Measurements from ENCODE around the gene CD44. TPM values are rescaled to one million over a fixed set of nuclear protein-coding genes. Genes with fewer than 3 reads are reported as not detected.
"Not testable (repeated sequence)": the region's sequence is repeated elsewhere in the genome, so short reads cannot be mapped to it uniquely, and the experiment has no call there.

CD44 gene
- polyA plus RNA-seq, 1 donor = 31.1 TPM

GRCh38 chr11:35101223-35101622, 37.7 kb upstream of the CD44 start:
- no peak overlapping the region for H3K27ac ChIP-seq (ENCODE audit: low read length)
- no peaks in the 10 kb centered on the region for H3K4me1 ChIP-seq (ENCODE audit: control insufficient read depth, insufficient read depth, low read length)
- no peak overlapping the region for H3K4me3 ChIP-seq (ENCODE audit: low read length)
- no peaks in the 10 kb centered on the region for H3K9me3 ChIP-seq (ENCODE audit: control insufficient read depth, low read depth, low read length)
- no peak for DNase-seq
- peaks cover 6% of the 10 kb centered on the region for H3K27me3 ChIP-seq (ENCODE audit: control insufficient read depth, insufficient read depth, low read length)
- no CpG with 5 or more reads among the region's 3 CpGs for WGBS (ENCODE audit: insufficient coverage, low lambda C conversion rate)
- no peaks in the 10 kb centered on the region for H3K36me3 ChIP-seq (ENCODE audit: control insufficient read depth, insufficient read depth, low read length)

- H3K4me1 ChIP-seq (ENCODE audit: control insufficient read depth, insufficient read depth, low read length) = no peaks in the 10 kb centered on the region
- DNase-seq = no peak
- H3K36me3 ChIP-seq (ENCODE audit: control insufficient read depth, insufficient read depth, low read length) = no peaks in the 10 kb centered on the region
- H3K9me3 ChIP-seq (ENCODE audit: control insufficient read depth, low read depth, low read length) = no peaks in the 10 kb centered on the region
- H3K27me3 ChIP-seq (ENCODE audit: control insufficient read depth, insufficient read depth, low read length) = peaks cover 6% of the 10 kb centered on the region
- no CpG with 5 or more reads among the region's 2 CpGs for WGBS (ENCODE audit: insufficient coverage, low lambda C conversion rate)
- H3K27ac ChIP-seq (ENCODE audit: low read length) = no peak overlapping the region
- H3K4me3 ChIP-seq (ENCODE audit: low read length) = no peak overlapping the region
Measured at GRCh38 chr11:35102267-35102666, 36.7 kb upstream of the CD44 start.

DNA sequence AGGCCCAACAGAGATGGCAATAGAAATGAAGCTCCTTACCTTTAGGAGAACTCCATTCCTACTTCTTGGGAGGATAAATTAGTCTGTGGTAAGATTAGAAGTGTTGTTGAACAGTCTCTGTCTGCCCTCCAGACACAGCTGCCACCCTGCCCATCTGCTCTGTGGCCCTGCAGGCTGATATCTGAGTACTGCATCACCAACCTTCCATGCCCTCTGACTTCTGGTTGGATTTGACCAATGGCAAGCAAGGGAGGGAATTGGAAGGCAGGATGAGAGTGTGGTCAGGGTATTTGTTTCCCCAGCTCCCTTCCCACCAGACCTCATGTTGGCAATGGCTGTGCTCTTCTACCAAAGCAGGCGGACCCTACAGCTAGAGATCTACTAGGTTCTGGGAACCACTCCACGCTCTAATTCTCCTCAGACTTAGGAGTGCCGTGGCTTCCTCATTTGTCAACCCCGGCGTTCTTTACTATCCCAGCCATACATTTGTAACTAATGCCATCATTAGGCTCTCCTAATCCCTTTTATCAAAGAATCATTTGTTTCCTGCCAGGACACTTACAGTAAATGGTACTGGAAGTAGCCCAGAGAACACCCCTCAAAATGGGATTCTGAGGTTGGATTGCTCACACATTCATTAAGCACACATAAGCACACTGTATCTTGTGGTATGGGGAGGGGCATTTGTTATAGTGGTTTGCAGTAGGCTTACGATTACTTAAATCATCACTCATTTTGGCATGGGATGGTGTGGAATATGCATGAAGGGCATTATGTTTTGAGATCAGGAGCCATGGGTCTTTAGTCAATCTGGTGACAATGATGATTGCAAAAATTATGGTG, 35.4 kb upstream of the CD44 start:
- Histone ChIP-seq H3K4me1 (ENCODE audit: control insufficient read depth, insufficient read depth, low read length) (no peaks in the 10 kb centered on the region), H3K27ac (ENCODE audit: low read length) (no peak overlapping the region), H3K27me3 (ENCODE audit: control insufficient read depth, insufficient read depth, low read length) (peaks cover 6% of the 10 kb centered on the region), H3K4me3 (ENCODE audit: low read length) (no peak overlapping the region), H3K36me3 (ENCODE audit: control insufficient read depth, insufficient read depth, low read length) (no peaks in the 10 kb centered on the region), H3K9me3 (ENCODE audit: control insufficient read depth, low read depth, low read length) (no peaks in the 10 kb centered on the region)
- no peak for DNase-seq
- no CpG with 5 or more reads among the region's 6 CpGs for WGBS (ENCODE audit: insufficient coverage, low lambda C conversion rate)

- Histone ChIP-seq H3K9me3 (ENCODE audit: control insufficient read depth, low read depth, low read length) (no peaks in the 10 kb centered on the region), H3K36me3 (ENCODE audit: control insufficient read depth, insufficient read depth, low read length) (no peaks in the 10 kb centered on the region), H3K4me1 (ENCODE audit: control insufficient read depth, insufficient read depth, low read length) (no peaks in the 10 kb centered on the region), H3K27me3 (ENCODE audit: control insufficient read depth, insufficient read depth, low read length) (peaks cover 6% of the 10 kb centered on the region), H3K27ac (ENCODE audit: low read length) (no peak overlapping the region), H3K4me3 (ENCODE audit: low read length) (no peak overlapping the region)
- WGBS (ENCODE audit: insufficient coverage, low lambda C conversion rate) = no CpG with 5 or more reads among the region's 2 CpGs
- DNase-seq = no peak
Measured at GRCh38 chr11:35104655-35105054, 34.3 kb upstream of the CD44 start.

DNA sequence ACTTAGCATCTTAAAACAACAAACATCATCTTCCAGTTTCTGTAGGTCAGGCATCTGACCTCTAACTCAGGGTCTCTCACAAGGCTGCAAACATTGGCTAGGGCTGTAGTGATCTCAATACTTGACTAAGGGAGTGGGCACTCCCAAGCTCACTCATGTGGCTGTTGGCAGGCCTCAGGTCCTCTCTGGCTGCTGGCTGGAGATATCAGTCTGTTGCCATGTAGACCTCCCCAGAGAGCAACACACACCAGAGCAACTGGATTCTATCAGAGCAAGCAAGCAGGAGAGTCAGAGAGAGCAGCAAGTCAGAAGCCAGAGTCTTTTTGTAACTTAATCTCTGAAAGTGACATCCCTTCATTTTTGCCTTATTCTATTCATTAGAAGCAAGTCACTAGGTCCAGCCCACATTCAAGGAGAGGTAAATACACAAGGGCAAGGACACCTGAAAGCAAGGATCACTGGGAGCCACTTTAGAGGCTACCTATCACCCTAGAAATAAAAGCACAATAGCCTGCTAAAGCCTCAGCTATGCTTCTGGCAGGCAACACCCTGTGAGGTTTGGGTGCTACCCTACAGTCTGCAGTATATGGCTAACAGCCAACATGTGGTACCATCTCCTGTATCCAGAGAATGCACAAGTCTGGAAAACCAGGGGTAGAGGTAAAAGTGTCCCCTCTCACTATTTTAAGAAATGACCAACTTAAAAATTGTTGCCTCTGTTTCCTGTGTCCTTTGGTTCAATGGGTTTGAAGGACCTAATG, 33.5 kb upstream of the CD44 start:
- H3K27ac ChIP-seq (ENCODE audit: low read length) = no peak overlapping the region

GRCh38 chr11:35106595-35106994, 32.4 kb upstream of the CD44 start:
- no CpG with 5 or more reads among the region's 2 CpGs for WGBS (ENCODE audit: insufficient coverage, low lambda C conversion rate)
- Histone ChIP-seq H3K4me1 (ENCODE audit: control insufficient read depth, insufficient read depth, low read length) (no peaks in the 10 kb centered on the region), H3K27ac (ENCODE audit: low read length) (no peak overlapping the region), H3K4me3 (ENCODE audit: low read length) (no peak overlapping the region), H3K9me3 (ENCODE audit: control insufficient read depth, low read depth, low read length) (no peaks in the 10 kb centered on the region), H3K36me3 (ENCODE audit: control insufficient read depth, insufficient read depth, low read length) (no peaks in the 10 kb centered on the region), H3K27me3 (ENCODE audit: control insufficient read depth, insufficient read depth, low read length) (peaks cover 6% of the 10 kb centered on the region)
- no peak for DNase-seq

More for the DNA sequence above, 33.5 kb upstream of the CD44 start:
- Histone ChIP-seq H3K9me3 (ENCODE audit: control insufficient read depth, low read depth, low read length) (no peaks in the 10 kb centered on the region), H3K4me1 (ENCODE audit: control insufficient read depth, insufficient read depth, low read length) (no peaks in the 10 kb centered on the region), H3K27me3 (ENCODE audit: control insufficient read depth, insufficient read depth, low read length) (peaks cover 6% of the 10 kb centered on the region), H3K4me3 (ENCODE audit: low read length) (no peak overlapping the region), H3K36me3 (ENCODE audit: control insufficient read depth, insufficient read depth, low read length) (no peaks in the 10 kb centered on the region)
- no peak for DNase-seq

DNA sequence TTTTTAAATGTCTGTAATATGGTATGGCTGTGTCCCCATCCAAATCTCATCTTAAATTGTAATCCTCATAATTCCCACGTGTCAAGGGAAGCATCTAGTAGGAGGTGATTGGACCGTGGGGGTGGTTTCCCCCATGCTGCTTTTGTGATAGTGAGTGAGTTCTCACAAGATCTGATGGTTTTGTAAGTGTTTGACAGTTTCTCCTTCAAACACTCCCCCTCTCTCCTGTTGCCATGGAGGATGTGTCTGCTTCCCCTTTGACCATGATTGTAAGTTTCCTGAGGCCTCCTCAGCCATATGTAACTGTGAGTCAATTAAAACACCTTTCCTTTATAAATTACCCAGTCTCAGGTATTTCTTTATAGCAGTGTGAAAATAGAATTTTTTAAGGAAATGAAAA, 31.1 kb upstream of the CD44 start:
- WGBS (ENCODE audit: insufficient coverage, low lambda C conversion rate) = no CpG with 5 or more reads among the region's 2 CpGs
- Histone ChIP-seq H3K27me3 (ENCODE audit: control insufficient read depth, insufficient read depth, low read length) (peaks cover 6% of the 10 kb centered on the region), H3K27ac (ENCODE audit: low read length) (no peak overlapping the region), H3K4me1 (ENCODE audit: control insufficient read depth, insufficient read depth, low read length) (no peaks in the 10 kb centered on the region), H3K4me3 (ENCODE audit: low read length) (no peak overlapping the region), H3K9me3 (ENCODE audit: control insufficient read depth, low read depth, low read length) (no peaks in the 10 kb centered on the region), H3K36me3 (ENCODE audit: control insufficient read depth, insufficient read depth, low read length) (no peaks in the 10 kb centered on the region)
- DNase-seq = no peak

DNA sequence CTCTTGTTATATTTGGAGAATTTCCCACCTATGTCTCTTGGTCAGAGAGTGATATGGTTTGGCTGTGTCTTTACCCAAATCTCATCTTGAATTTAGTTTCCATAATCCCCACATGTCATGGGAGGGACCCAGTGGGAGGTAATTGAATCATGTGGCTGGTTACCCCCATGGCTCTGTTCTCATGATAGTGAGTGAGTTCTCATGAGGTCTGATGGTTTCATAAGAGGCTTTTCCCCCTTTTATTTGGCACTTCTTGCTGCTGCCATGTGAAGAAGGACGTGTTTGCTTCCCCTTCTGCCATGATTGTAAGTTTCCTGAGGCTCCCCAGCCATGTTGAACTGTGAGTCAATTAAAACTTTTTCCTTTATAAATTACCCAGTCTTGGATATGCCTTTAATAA, 30.6 kb upstream of the CD44 start:
- no CpG with 5 or more reads among the region's 1 CpG for WGBS (ENCODE audit: insufficient coverage, low lambda C conversion rate)
- H3K36me3 ChIP-seq (ENCODE audit: control insufficient read depth, insufficient read depth, low read length); DNase-seq; H3K27me3 ChIP-seq (ENCODE audit: control insufficient read depth, insufficient read depth, low read length); H3K4me3 ChIP-seq (ENCODE audit: low read length); H3K27ac ChIP-seq (ENCODE audit: low read length); H3K4me1 ChIP-seq (ENCODE audit: control insufficient read depth, insufficient read depth, low read length); H3K9me3 ChIP-seq (ENCODE audit: control insufficient read depth, low read depth, low read length): not testable (repeated sequence)

DNA sequence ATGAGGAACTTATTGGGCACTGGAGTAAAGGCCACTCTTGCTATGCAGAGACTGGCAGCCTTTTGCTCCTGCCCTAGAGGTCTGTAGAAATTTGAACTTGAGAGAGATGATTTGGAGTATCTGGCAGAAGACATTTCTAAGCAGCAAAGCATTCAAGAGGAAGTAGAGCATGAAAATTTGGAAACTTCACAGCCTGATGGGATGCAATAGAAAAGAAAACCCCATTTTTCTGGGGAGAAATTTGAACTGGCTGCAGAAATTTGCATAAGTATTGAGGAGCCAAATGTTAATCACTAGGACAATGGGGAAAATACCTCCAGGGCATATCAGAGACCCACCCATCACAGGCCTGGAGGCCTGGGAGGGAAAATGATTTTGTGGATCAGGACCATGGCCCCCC, 29.9 kb upstream of the CD44 start:
- Histone ChIP-seq H3K27ac (ENCODE audit: low read length) (no peak overlapping the region), H3K4me3 (ENCODE audit: low read length) (no peak overlapping the region), H3K27me3 (ENCODE audit: control insufficient read depth, insufficient read depth, low read length) (peaks cover 6% of the 10 kb centered on the region), H3K4me1 (ENCODE audit: control insufficient read depth, insufficient read depth, low read length) (no peaks in the 10 kb centered on the region), H3K9me3 (ENCODE audit: control insufficient read depth, low read depth, low read length) (no peaks in the 10 kb centered on the region), H3K36me3 (ENCODE audit: control insufficient read depth, insufficient read depth, low read length) (no peaks in the 10 kb centered on the region)
- no peak for DNase-seq

DNA sequence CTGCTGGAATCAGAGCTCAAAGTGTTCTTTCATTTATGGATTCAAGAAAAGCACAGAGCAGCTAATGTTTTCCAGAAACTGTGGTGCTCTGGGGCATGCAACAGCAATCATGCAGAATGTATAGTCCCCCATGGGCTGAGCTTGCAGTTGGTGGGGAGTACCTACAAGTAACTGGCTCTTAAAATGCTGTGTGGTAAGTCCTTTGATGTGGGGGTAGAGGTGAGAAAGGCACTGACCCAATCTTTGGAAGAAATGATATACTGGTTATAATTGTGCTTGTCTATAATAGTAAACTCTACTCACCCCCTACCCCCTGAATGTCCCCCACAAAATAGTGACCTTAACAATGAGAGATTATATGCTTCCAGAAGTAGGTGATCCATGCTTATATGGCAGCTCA, 29.1 kb upstream of the CD44 start:
- no peak overlapping the region for H3K27ac ChIP-seq (ENCODE audit: low read length)
- H3K27me3 ChIP-seq (ENCODE audit: control insufficient read depth, insufficient read depth, low read length) = peaks cover 6% of the 10 kb centered on the region
- no peaks in the 10 kb centered on the region for H3K4me1 ChIP-seq (ENCODE audit: control insufficient read depth, insufficient read depth, low read length)
- no peak overlapping the region for H3K4me3 ChIP-seq (ENCODE audit: low read length)
- no peaks in the 10 kb centered on the region for H3K9me3 ChIP-seq (ENCODE audit: control insufficient read depth, low read depth, low read length)
- H3K36me3 ChIP-seq (ENCODE audit: control insufficient read depth, insufficient read depth, low read length) = no peaks in the 10 kb centered on the region
- no peak for DNase-seq
